PFSK-1 (cell line): ENCODE results near the gene MTFMT.

Source experiments
- FOXP2 ChIP-seq: optimal IDR thresholded peaks from 2 replicates; pipeline ENCODE3; 2011; ENCODE audit warnings: borderline replicate concordance, control low read depth, inconsistent platforms; ENCODE audit not compliant: insufficient read depth; ENCODE audit errors: extremely low read length, extremely low read depth
- POLR2AphosphoS5 ChIP-seq: IDR thresholded peaks from 2 replicates; pipeline ENCODE4 v1.6.1; 2012; ENCODE audit warnings: low read depth, mild to moderate bottlenecking, control low read depth, low read length, moderate library complexity
- SIN3A ChIP-seq: IDR thresholded peaks from 2 replicates; pipeline ENCODE4 v1.6.1; 2012; ENCODE audit warnings: mild to moderate bottlenecking, low read length, moderate library complexity, borderline replicate concordance; ENCODE audit not compliant: insufficient read depth
- TAF1 ChIP-seq: IDR thresholded peaks from 2 replicates; pipeline ENCODE4 v1.6.1; 2012; ENCODE audit warnings: low read length, control low read depth, borderline replicate concordance; ENCODE audit not compliant: insufficient read depth
- TF ChIP-seq, protein P1 (sequence below), 2 experiments: IDR thresholded peaks; 2 replicates each; pipeline versions ENCODE4 v1.6.1 to v1.8.0; 2011 to 2012; ENCODE audit warnings: low read depth in 2 of 2, low read length in 2 of 2, control low read depth in 1 of 2, inconsistent platforms in 1 of 2, mild to moderate bottlenecking in 1 of 2, moderate library complexity in 1 of 2; ENCODE audit not compliant: insufficient read depth in 1 of 2

The MTFMT gene

DNA sequence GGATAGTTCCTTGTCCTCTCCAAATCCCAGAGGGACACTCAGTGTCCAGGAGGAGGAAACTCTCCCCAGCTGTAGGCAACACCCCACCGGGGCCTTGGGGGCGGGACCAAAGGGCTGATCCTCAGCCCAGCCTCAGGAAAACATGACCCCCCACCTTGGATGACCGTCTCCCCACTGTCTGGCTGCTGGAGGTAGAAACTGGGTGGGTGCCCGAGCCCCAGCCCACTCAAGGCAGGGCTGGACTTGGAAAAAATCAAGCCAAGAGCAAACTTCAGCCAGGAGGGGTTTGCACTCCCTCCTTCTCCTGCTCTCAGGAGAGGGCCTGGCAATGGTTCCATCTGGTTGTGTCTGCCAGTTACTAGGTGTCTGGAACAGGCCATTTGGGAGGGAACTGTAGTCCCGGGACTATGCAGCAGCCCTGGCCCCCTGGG, 42.0 kb upstream of the MTFMT start:
- TF ChIP-seq, protein P1, sequence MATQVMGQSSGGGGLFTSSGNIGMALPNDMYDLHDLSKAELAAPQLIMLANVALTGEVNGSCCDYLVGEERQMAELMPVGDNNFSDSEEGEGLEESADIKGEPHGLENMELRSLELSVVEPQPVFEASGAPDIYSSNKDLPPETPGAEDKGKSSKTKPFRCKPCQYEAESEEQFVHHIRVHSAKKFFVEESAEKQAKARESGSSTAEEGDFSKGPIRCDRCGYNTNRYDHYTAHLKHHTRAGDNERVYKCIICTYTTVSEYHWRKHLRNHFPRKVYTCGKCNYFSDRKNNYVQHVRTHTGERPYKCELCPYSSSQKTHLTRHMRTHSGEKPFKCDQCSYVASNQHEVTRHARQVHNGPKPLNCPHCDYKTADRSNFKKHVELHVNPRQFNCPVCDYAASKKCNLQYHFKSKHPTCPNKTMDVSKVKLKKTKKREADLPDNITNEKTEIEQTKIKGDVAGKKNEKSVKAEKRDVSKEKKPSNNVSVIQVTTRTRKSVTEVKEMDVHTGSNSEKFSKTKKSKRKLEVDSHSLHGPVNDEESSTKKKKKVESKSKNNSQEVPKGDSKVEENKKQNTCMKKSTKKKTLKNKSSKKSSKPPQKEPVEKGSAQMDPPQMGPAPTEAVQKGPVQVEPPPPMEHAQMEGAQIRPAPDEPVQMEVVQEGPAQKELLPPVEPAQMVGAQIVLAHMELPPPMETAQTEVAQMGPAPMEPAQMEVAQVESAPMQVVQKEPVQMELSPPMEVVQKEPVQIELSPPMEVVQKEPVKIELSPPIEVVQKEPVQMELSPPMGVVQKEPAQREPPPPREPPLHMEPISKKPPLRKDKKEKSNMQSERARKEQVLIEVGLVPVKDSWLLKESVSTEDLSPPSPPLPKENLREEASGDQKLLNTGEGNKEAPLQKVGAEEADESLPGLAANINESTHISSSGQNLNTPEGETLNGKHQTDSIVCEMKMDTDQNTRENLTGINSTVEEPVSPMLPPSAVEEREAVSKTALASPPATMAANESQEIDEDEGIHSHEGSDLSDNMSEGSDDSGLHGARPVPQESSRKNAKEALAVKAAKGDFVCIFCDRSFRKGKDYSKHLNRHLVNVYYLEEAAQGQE (IDR thresholded peaks at IDR 0.05; ENCODE audit: insufficient read depth in 1 of 2, low read depth in 2 of 2, low read length in 2 of 2) = no peak
- TF ChIP-seq TAF1 (no peak), POLR2AphosphoS5 (no peak), FOXP2 (no peak), SIN3A (no peak)

- TF ChIP-seq SIN3A = no peak
- TF ChIP-seq POLR2AphosphoS5 = no peak
- TF ChIP-seq, protein P1 (IDR thresholded peaks at IDR 0.05; ENCODE audit: insufficient read depth in 1 of 2, low read depth in 2 of 2, low read length in 2 of 2) = no peak
- no peak for TF ChIP-seq TAF1
- no peak for TF ChIP-seq FOXP2
Measured at GRCh38 chr15:65069779-65070546, 40.5 kb upstream of the MTFMT start.

GRCh38 chr15:65069179-65069578, 39.7 kb upstream of the MTFMT start:
- TF ChIP-seq FOXP2 = no peak
- no peak for TF ChIP-seq TAF1
- TF ChIP-seq, protein P1 (IDR thresholded peaks at IDR 0.05; ENCODE audit: insufficient read depth in 1 of 2, low read depth in 2 of 2, low read length in 2 of 2) = no peak
- TF ChIP-seq SIN3A = no peak
- TF ChIP-seq POLR2AphosphoS5 = no peak

DNA sequence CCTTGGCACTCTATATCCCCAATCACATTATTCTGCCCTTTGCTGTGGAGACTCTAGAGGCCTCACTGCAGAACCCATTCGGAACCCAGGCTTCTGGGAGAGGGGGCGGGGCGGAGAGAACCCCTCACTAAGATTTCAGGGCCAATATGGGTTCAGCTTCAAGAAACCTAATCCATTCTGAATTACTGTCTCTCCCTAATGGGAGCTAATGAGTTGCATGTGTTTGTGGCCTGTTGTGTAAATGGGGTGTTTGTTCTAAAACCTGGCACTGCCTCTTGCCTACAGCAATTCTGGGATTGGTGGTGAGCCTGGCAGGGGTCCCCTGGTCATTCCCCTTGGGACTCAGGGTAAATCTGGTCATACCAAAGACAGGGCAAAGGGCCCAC, 39.0 kb upstream of the MTFMT start:
- TF ChIP-seq SIN3A = no peak
- TF ChIP-seq POLR2AphosphoS5 = no peak

DNA sequence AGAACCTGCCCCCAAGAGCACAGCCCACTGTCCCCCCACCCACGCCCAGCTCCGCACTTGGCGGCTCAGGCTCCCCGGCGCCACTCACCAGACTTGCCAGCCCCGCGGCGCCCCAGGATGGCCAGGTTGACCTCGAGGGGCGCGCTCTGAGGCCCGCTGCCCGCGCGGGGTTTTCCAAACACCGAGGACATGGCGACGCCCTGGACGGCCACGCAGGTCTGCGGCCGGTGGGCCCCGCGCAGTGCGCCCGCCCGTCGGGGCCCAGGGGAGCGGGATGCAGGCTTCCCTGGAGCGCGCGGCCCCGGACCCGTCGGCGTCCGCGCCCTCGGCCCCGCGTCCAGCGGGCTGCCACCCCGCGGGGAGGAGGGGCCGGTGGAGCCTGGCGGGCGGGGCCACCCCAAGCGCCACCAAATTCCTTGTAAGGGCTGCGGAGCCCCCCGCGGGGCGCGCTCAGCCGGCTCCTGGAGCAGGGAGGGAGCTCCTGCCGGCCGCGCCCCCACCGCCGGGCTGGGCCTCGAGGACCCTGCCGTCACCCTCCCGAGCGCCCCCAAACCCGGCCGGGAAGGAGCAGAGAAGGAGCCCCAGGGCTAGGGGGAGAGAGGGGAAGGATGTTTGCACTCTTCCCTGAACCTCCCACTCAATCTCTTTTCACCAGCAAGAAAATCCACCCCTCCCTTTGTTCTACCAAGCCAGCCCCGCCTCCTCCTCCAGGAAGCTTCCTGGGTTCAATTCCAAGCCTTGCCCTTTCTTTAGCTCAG, 38.4 kb upstream of the MTFMT start, which contains the start of gene RASL12:
TSS of gene RASL12 (minus strand) at position 347 of the 758 bp plus-strand sequence. CDS start at position 191, 156 bp downstream.
- no peak for TF ChIP-seq TAF1
- TF ChIP-seq SIN3A = no peak
- TF ChIP-seq, protein P1 (IDR thresholded peaks at IDR 0.05; ENCODE audit: insufficient read depth in 1 of 2, low read depth in 2 of 2, low read length in 2 of 2) = no peak
- no peak for TF ChIP-seq FOXP2
- no peak for TF ChIP-seq POLR2AphosphoS5
